ENCODE data around the gene DENND1B. TPM values are rescaled to one million over a fixed set of nuclear protein-coding genes. Genes with fewer than 3 reads are reported as not detected.
A peak's percentile ranks its signal among the peaks of the same experiment; 100 is the strongest.

DENND1B gene
- total and polyA plus RNA-seq, 5 donors, result 4.1 to 27.6 (median 26.8) TPM

- intact Hi-C loops (cut with DNase I), result no loop called here
- H3K27me3 ChIP-seq (ENCODE audit: control insufficient read depth, insufficient read depth), result no peaks in the 10 kb centered on the region
- no peaks in the 10 kb centered on the region for H3K9me3 ChIP-seq (ENCODE audit: control insufficient read depth, low read length)
- H3K4me3 ChIP-seq (ENCODE audit: low read length), result no peak overlapping the region
- WGBS, result 0% methylated on average over 1 of the region's 1 CpG
- H3K27ac ChIP-seq (ENCODE audit: low read length), result no peak overlapping the region
- no peaks in the 10 kb centered on the region for H3K4me1 ChIP-seq (ENCODE audit: control insufficient read depth, insufficient read depth, low read length)
- DNase-seq, result peak in 1 of 3 donors; percentile 16
- no peak for ATAC-seq
These were observed 222.0 kb downstream of the DENND1B start for GRCh38 chr1:197553281-197553680.

- no peaks in the 10 kb centered on the region for H3K9me3 ChIP-seq (ENCODE audit: control insufficient read depth, low read length)
- no peak overlapping the region for H3K27ac ChIP-seq (ENCODE audit: low read length)
- intact Hi-C loops (cut with DNase I), result no loop called here
- H3K27me3 ChIP-seq (ENCODE audit: control insufficient read depth, insufficient read depth), result no peaks in the 10 kb centered on the region
- DNase-seq (no peak), ATAC-seq (no peak)
- no peaks in the 10 kb centered on the region for H3K4me1 ChIP-seq (ENCODE audit: control insufficient read depth, insufficient read depth, low read length)
- H3K4me3 ChIP-seq (ENCODE audit: low read length), result no peak overlapping the region
- WGBS, result 87% methylated on average over 1 of the region's 1 CpG
These were observed 228.3 kb downstream of the DENND1B start for GRCh38 chr1:197546989-197547388.

- no peaks in the 10 kb centered on the region for H3K27me3 ChIP-seq (ENCODE audit: control insufficient read depth, insufficient read depth)
- no peak overlapping the region for H3K4me3 ChIP-seq (ENCODE audit: low read length)
- no peaks in the 10 kb centered on the region for H3K4me1 ChIP-seq (ENCODE audit: control insufficient read depth, insufficient read depth, low read length)
- H3K9me3 ChIP-seq (ENCODE audit: control insufficient read depth, low read length), result no peaks in the 10 kb centered on the region
- intact Hi-C loops (cut with DNase I), result no loop called here
- ATAC-seq (no peak), DNase-seq (no peak)
- 88% methylated on average over 2 of the region's 2 CpGs for WGBS
- no peak overlapping the region for H3K27ac ChIP-seq (ENCODE audit: low read length)
These were observed 230.7 kb downstream of the DENND1B start for GRCh38 chr1:197544553-197544952.

GRCh38 chr1:197544130-197544529 is 231.2 kb downstream of the DENND1B start:
- intact Hi-C loops (cut with DNase I), result no loop called here
- ATAC-seq (no peak), DNase-seq (no peak)
- Histone ChIP-seq H3K27ac (ENCODE audit: low read length) (no peak overlapping the region), H3K9me3 (ENCODE audit: control insufficient read depth, low read length) (no peaks in the 10 kb centered on the region), H3K4me3 (ENCODE audit: low read length) (no peak overlapping the region), H3K4me1 (ENCODE audit: control insufficient read depth, insufficient read depth, low read length) (no peaks in the 10 kb centered on the region), H3K27me3 (ENCODE audit: control insufficient read depth, insufficient read depth) (no peaks in the 10 kb centered on the region)
- 83% methylated on average over 3 of the region's 3 CpGs for WGBS

GRCh38 chr1:197541411-197541810 is 233.9 kb downstream of the DENND1B start:
- Histone ChIP-seq H3K9me3 (ENCODE audit: control insufficient read depth, low read length) (no peaks in the 10 kb centered on the region), H3K4me3 (ENCODE audit: low read length) (no peak overlapping the region), H3K27ac (ENCODE audit: low read length) (no peak overlapping the region), H3K27me3 (ENCODE audit: control insufficient read depth, insufficient read depth) (no peaks in the 10 kb centered on the region), H3K4me1 (ENCODE audit: control insufficient read depth, insufficient read depth, low read length) (no peaks in the 10 kb centered on the region)
- ATAC-seq (no peak), DNase-seq (no peak)
- intact Hi-C loops (cut with DNase I), result no loop called here

GRCh38 chr1:197526736-197527371 is 248.4 kb downstream of the DENND1B start:
- DNase-seq, result no peak
- no peak overlapping the region for H3K4me3 ChIP-seq (ENCODE audit: low read length)

GRCh38 chr1:197521118-197521739 is 254.1 kb downstream of the DENND1B start:
- no peak overlapping the region for H3K4me3 ChIP-seq (ENCODE audit: low read length)
- intact Hi-C loops (cut with DNase I), result loop anchor here in 1 of 4 donors (10.0 kb wide), 1 partner anchor 404 kb away; no protein-coding TSS in a partner anchor
- H3K27me3 ChIP-seq (ENCODE audit: control insufficient read depth, insufficient read depth), result no peaks in the 10 kb centered on the region
- ATAC-seq (no peak), DNase-seq (no peak)
- 58% methylated on average over 2 of the region's 2 CpGs for WGBS
- H3K4me1 ChIP-seq (ENCODE audit: control insufficient read depth, insufficient read depth, low read length), result no peaks in the 10 kb centered on the region
- H3K9me3 ChIP-seq (ENCODE audit: control insufficient read depth, low read length), result no peaks in the 10 kb centered on the region
- no peak overlapping the region for H3K27ac ChIP-seq (ENCODE audit: low read length)

More at GRCh38 chr1:197526736-197527371, 248.4 kb downstream of the DENND1B start:
- Histone ChIP-seq H3K9me3 (ENCODE audit: control insufficient read depth, low read length) (no peaks in the 10 kb centered on the region), H3K27me3 (ENCODE audit: control insufficient read depth, insufficient read depth) (no peaks in the 10 kb centered on the region), H3K27ac (ENCODE audit: low read length) (no peak overlapping the region), H3K4me1 (ENCODE audit: control insufficient read depth, insufficient read depth, low read length) (no peaks in the 10 kb centered on the region)
- ATAC-seq, result no peak
- WGBS, result 65% methylated on average over 4 of the region's 4 CpGs
- intact Hi-C loops (cut with DNase I), result loop anchor here in 1 of 4 donors (10.0 kb wide), 1 partner anchor 398 kb away; no protein-coding TSS in a partner anchor

- no peak for ATAC-seq
- Histone ChIP-seq H3K4me1 (ENCODE audit: control insufficient read depth, insufficient read depth, low read length) (no peaks in the 10 kb centered on the region), H3K27ac (ENCODE audit: low read length) (no peak overlapping the region), H3K27me3 (ENCODE audit: control insufficient read depth, insufficient read depth) (no peaks in the 10 kb centered on the region), H3K4me3 (ENCODE audit: low read length) (no peak overlapping the region), H3K9me3 (ENCODE audit: control insufficient read depth, low read length) (no peaks in the 10 kb centered on the region)
- DNase-seq, result no peak
- 98% methylated on average over 1 of the region's 1 CpG for WGBS
- intact Hi-C loops (cut with DNase I), result loop anchor here in 1 of 4 donors (10.0 kb wide), 1 partner anchor 405 kb away; no protein-coding TSS in a partner anchor
These were observed 255.4 kb downstream of the DENND1B start for GRCh38 chr1:197519741-197520334.

GRCh38 chr1:197515421-197515820 is 259.9 kb downstream of the DENND1B start:
- DNase-seq (no peak), ATAC-seq (no peak)
- WGBS, result 89% methylated on average over 1 of the region's 1 CpG
- Histone ChIP-seq H3K27me3 (ENCODE audit: control insufficient read depth, insufficient read depth) (no peaks in the 10 kb centered on the region), H3K4me1 (ENCODE audit: control insufficient read depth, insufficient read depth, low read length) (no peaks in the 10 kb centered on the region), H3K9me3 (ENCODE audit: control insufficient read depth, low read length) (no peaks in the 10 kb centered on the region), H3K4me3 (ENCODE audit: low read length) (no peak overlapping the region), H3K27ac (ENCODE audit: low read length) (no peak overlapping the region)
- intact Hi-C loops (cut with DNase I), result no loop called here

GRCh38 chr1:197510691-197511378 is 264.4 kb downstream of the DENND1B start:
- DNase-seq, result no peak
- no peak overlapping the region for H3K4me3 ChIP-seq (ENCODE audit: low read length)
- no peaks in the 10 kb centered on the region for H3K27me3 ChIP-seq (ENCODE audit: control insufficient read depth, insufficient read depth)
- ATAC-seq, result no peak
- H3K9me3 ChIP-seq (ENCODE audit: control insufficient read depth, low read length), result no peaks in the 10 kb centered on the region
- no peak overlapping the region for H3K27ac ChIP-seq (ENCODE audit: low read length)
- intact Hi-C loops (cut with DNase I), result no loop called here
- H3K4me1 ChIP-seq (ENCODE audit: control insufficient read depth, insufficient read depth, low read length), result no peaks in the 10 kb centered on the region
- 79% methylated on average over 4 of the region's 4 CpGs for WGBS

- no peaks in the 10 kb centered on the region for H3K4me1 ChIP-seq (ENCODE audit: control insufficient read depth, insufficient read depth, low read length)
- intact Hi-C loops (cut with DNase I), result no loop called here
- DNase-seq (no peak), ATAC-seq (no peak)
- no peak overlapping the region for H3K27ac ChIP-seq (ENCODE audit: low read length)
- WGBS, result 86% methylated on average over 10 of the region's 10 CpGs
- H3K4me3 ChIP-seq (ENCODE audit: low read length), result no peak overlapping the region
- no peaks in the 10 kb centered on the region for H3K9me3 ChIP-seq (ENCODE audit: control insufficient read depth, low read length)
- H3K27me3 ChIP-seq (ENCODE audit: control insufficient read depth, insufficient read depth), result no peaks in the 10 kb centered on the region
These were observed 278.6 kb downstream of the DENND1B start for GRCh38 chr1:197496722-197497121.
